ENCODE measurements around the gene PCYT2. TPM values are rescaled to one million over a fixed set of nuclear protein-coding genes. Genes with fewer than 3 reads are reported as not detected.

PCYT2 gene
- total RNA-seq, 4 donors from 2014 or later, result 18.6 to 38.5 (median 34.6) TPM

DNA sequence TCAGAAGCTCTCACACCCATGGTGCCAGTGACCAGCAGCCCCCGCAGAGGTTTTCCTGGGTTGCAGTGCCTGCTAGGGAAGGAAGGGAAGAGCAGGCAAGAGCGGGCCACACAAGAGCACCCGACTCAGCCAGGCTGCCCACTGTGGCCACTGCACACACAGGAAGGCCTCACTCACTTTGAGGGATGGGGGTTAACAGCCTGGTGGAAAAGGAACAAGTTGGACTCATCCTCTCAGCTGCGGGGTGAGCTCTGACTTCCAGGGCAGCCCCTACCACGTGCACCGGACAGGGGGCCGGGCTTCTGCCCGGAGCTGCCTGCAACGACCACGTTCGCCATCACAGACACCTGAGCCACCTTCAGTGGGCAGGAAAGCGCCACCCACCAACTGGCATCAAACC, 59.0 kb downstream of the PCYT2 start:
- H3K4me3 ChIP-seq, result no peak overlapping the region
- 91 to 100% methylated on average over 1 to 3 of the region's 12 CpGs for WGBS, 2 donors
- no peaks in the 10 kb centered on the region for H3K27me3 ChIP-seq
- H3K36me3 ChIP-seq, result peaks cover 40 to 99% (median 62%) of the 10 kb centered on the region in 3 donors
- H3K27ac ChIP-seq, result no peak overlapping the region
- peaks cover 9 to 40% (median 20%) of the 10 kb centered on the region in 3 donors for H3K4me1 ChIP-seq
- TF ChIP-seq, protein P1, sequence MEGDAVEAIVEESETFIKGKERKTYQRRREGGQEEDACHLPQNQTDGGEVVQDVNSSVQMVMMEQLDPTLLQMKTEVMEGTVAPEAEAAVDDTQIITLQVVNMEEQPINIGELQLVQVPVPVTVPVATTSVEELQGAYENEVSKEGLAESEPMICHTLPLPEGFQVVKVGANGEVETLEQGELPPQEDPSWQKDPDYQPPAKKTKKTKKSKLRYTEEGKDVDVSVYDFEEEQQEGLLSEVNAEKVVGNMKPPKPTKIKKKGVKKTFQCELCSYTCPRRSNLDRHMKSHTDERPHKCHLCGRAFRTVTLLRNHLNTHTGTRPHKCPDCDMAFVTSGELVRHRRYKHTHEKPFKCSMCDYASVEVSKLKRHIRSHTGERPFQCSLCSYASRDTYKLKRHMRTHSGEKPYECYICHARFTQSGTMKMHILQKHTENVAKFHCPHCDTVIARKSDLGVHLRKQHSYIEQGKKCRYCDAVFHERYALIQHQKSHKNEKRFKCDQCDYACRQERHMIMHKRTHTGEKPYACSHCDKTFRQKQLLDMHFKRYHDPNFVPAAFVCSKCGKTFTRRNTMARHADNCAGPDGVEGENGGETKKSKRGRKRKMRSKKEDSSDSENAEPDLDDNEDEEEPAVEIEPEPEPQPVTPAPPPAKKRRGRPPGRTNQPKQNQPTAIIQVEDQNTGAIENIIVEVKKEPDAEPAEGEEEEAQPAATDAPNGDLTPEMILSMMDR (IDR thresholded peaks at IDR 0.05), result no peak
- no peak for TF ChIP-seq POLR2A (IDR thresholded peaks at IDR 0.05)
- intact Hi-C loops (cut with DNase I), result no loop called here
- no peak for DNase-seq
- no peaks in the 10 kb centered on the region for H3K9me3 ChIP-seq

DNA sequence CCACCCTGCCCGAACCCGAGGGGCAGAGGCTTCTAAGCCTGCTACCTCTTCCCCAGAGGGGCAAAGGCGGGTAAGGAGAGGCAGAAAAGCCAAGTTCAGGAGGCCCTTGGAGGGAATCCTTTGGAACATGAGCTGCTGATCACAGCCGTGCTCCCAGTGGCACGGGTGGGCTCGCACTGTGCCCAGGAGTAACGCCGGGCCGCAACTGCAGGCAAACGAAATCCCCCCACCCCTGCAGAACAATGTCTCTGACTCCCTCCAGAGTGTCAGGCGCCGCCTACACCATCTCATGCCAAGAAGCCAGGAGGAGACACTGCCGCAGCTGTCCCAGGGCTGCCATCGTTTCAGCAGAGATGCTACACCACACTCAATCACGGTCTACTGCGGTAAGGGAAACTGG, 59.8 kb downstream of the PCYT2 start:
- TF ChIP-seq, protein P1 (IDR thresholded peaks at IDR 0.05), result no peak
- H3K36me3 ChIP-seq, result peaks cover 45 to 99% (median 70%) of the 10 kb centered on the region in 3 donors
- intact Hi-C loops (cut with DNase I), result no loop called here
- DNase-seq, result no peak
- peaks cover 9 to 35% (median 18%) of the 10 kb centered on the region in 3 donors for H3K4me1 ChIP-seq
- no peak overlapping the region for H3K27ac ChIP-seq
- H3K27me3 ChIP-seq, result no peaks in the 10 kb centered on the region
- H3K9me3 ChIP-seq, result no peaks in the 10 kb centered on the region
- no peak overlapping the region for H3K4me3 ChIP-seq
- WGBS, 2 donors, result no CpG with 5 or more reads among the region's 16 CpGs

Other genes starting within 250 kb of the PCYT2 start
- gene OXLD1, start 244.8 kb downstream of the PCYT2 start, total RNA-seq, result 10 to 100 TPM; 17.6 to 54.5 (median 37.4) TPM
- 10 to 100 TPM; 18.2 to 25.6 (median 21.4) TPM for gene CCDC137, start 244.7 kb downstream of the PCYT2 start, total RNA-seq
- 10 to 100 TPM; 19.1 to 34.3 (median 27.9) TPM for gene ARL16, start 227.6 kb downstream of the PCYT2 start, total RNA-seq
- gene HGS, start 227.4 kb downstream of the PCYT2 start, total RNA-seq, result 10 to 100 TPM; 48.2 to 86.8 (median 84.0) TPM
- 100 to 1,000 TPM in 1 of 4 donors, 10 to 100 TPM in 3; 69.6 to 115 (median 79.9) TPM for gene MRPL12, start 208.0 kb downstream of the PCYT2 start, total RNA-seq
- gene SLC25A10, start 199.1 kb downstream of the PCYT2 start, total RNA-seq, result 10 to 100 TPM; 23.3 to 49.3 (median 37.1) TPM
- gene GCGR, start 107.2 kb downstream of the PCYT2 start, total RNA-seq, result not detected
- gene MCRIP1, start 78.1 kb downstream of the PCYT2 start, total RNA-seq, result 10 to 100 TPM in 3 of 4 donors, 1 to 10 TPM in 1; 8.7 to 28.0 (median 13.2) TPM
- gene PPP1R27, start 76.3 kb downstream of the PCYT2 start, total RNA-seq, result not detected
- 1,000 to 10,000 TPM in 3 of 4 donors, 100 to 1,000 TPM in 1; 459 to 2,191 (median 1,569) TPM for gene P4HB, start 50.9 kb downstream of the PCYT2 start, total RNA-seq
- gene ARHGDIA, start 40.1 kb downstream of the PCYT2 start, total RNA-seq, result 100 to 1,000 TPM; 166 to 239 (median 176) TPM
- 100 to 1,000 TPM in 2 of 4 donors, 10 to 100 TPM in 2; 75.3 to 133 (median 95.0) TPM for gene ALYREF, start 19.8 kb downstream of the PCYT2 start, total RNA-seq
- 100 to 1,000 TPM in 3 of 4 donors, 10 to 100 TPM in 1; 92.9 to 133 (median 104) TPM for gene ANAPC11, start 19.7 kb downstream of the PCYT2 start, total RNA-seq
- 1 to 10 TPM in 3 of 4 donors, under 1 TPM in 1; 0.53 to 7.4 (median 1.5) TPM for gene NPB, start 9.2 kb downstream of the PCYT2 start, total RNA-seq
- 10 to 100 TPM; 52.6 to 81.0 (median 60.7) TPM for gene SIRT7, start 6.8 kb upstream of the PCYT2 start, total RNA-seq
- 10 to 100 TPM in 3 of 4 donors, 1 to 10 TPM in 1; 10.0 to 26.6 (median 23.5) TPM for gene MAFG, start 16.3 kb upstream of the PCYT2 start, total RNA-seq
- gene PYCR1, start 25.9 kb upstream of the PCYT2 start, total RNA-seq, result 10 to 100 TPM; 14.0 to 24.3 (median 17.4) TPM
- not detected for gene MYADML2, start 35.8 kb upstream of the PCYT2 start, total RNA-seq
- under 1 TPM in 3 of 4 donors, not detected in 1; 0.11 to 0.94 (median 0.19) TPM for gene NOTUM, start 49.8 kb upstream of the PCYT2 start, total RNA-seq
- gene ASPSCR1, start 66.2 kb upstream of the PCYT2 start, total RNA-seq, result 10 to 100 TPM; 10.1 to 21.0 (median 17.1) TPM
- 100 to 1,000 TPM in 2 of 4 donors, 10 to 100 TPM in 2; 52.1 to 144 (median 106) TPM for gene CENPX, start 111.5 kb upstream of the PCYT2 start, total RNA-seq
- gene LRRC45, start 111.9 kb upstream of the PCYT2 start, total RNA-seq, result 10 to 100 TPM in 3 of 4 donors, 1 to 10 TPM in 1; 9.7 to 21.2 (median 18.3) TPM
- gene RAC3, start 120.3 kb upstream of the PCYT2 start, total RNA-seq, result 10 to 100 TPM in 1 of 4 donors, 1 to 10 TPM in 3; 4.9 to 10.4 (median 7.0) TPM
- 100 to 1,000 TPM in 3 of 4 donors, 10 to 100 TPM in 1; 89.1 to 162 (median 135) TPM for gene DCXR, start 126.3 kb upstream of the PCYT2 start, total RNA-seq
- gene RFNG, start 140.4 kb upstream of the PCYT2 start, total RNA-seq, result 10 to 100 TPM; 24.9 to 38.1 (median 31.2) TPM
- gene GPS1, start 140.5 kb upstream of the PCYT2 start, total RNA-seq, result 10 to 100 TPM; 62.8 to 76.9 (median 69.5) TPM
- 100 to 1,000 TPM in 3 of 4 donors, 10 to 100 TPM in 1; 53.3 to 125 (median 105) TPM for gene DUS1L, start 154.4 kb upstream of the PCYT2 start, total RNA-seq
- 100 to 1,000 TPM in 2 of 4 donors, 10 to 100 TPM in 2; 72.8 to 302 (median 143) TPM for gene FASN, start 186.8 kb upstream of the PCYT2 start, total RNA-seq